GF-D8 (cell line): ENCODE data around the gene DHX15.

Source experiments
- DNase-seq: peaks from one replicate; lab custom pipeline; 2025; lab: John Stamatoyannopoulos, UW

Gene DHX15

GRCh38 chr4:24584211-24584850, at the start of gene DHX15:
Gene DHX15, minus strand, starts transcription at chr4:24584554. Its CDS starts 161 bp downstream, at chr4:24584393.
- peak; percentile 86 for DNase-seq

DNA sequence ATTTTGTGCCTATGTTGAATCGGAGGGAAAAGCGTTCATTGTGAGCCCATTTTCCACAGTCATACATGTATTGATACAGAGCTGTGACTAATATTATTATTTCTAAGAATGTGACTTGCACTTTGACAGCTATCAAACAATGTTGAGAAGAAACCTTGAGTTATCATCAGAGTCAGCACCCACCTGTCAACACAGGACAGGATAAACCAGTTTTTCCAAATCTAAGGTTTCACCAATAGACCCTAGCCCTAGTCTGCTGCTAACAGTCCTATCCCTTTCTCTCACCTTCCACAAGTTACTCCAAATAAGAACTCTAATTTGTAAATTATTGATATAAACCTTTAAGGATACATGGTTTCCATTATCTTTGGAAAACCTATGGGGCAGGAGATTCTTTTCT, 47.7 kb upstream of the DHX15 start:
- DNase-seq: no peak

- DNase-seq: no peak
Observed at GRCh38 chr4:24630937-24631336, 46.6 kb upstream of the DHX15 start.

DNA sequence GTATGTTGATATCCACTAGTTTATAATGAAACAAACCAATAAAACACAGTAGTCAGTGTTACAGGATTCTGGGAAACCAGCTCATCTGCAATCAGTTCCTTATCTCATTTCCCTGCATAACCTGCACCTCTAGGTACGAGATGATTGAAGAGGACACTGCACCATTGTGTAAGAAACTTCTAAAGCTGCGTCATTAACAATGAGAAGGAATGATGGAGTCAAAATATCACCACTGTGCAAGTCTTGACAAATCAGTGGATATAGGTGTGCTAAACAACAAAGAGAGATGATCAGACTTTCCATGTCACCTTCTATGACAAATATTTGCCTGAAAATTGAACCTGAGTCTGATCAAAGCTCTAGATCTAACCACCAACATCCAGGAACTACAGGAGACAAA, 40.7 kb upstream of the DHX15 start:
- DNase-seq: no peak

- no peak for DNase-seq
Observed at GRCh38 chr4:24624381-24624780, 40.0 kb upstream of the DHX15 start.

- DNase-seq: no peak
Observed at GRCh38 chr4:24622146-24622834, 37.9 kb upstream of the DHX15 start.

DNA sequence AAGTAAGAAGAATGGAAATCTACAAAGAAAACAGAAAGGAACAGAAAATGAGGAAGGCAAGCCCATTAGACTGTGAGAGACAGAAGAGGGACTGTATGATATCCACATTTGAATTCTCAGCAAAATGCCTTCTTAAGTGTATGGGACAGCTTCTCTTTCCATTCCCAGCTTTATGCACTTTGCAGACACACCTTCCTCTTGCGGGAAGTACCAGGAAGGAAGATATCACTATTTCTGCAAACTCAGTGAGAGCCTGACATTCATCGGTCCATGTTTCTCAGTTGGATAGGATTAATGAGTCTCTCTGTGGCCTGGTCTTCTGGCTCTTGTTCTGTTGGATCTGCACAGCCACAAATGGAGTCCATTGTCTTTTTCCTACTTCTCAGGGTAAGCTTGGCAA, 31.6 kb upstream of the DHX15 start:
- no peak for DNase-seq

DNA sequence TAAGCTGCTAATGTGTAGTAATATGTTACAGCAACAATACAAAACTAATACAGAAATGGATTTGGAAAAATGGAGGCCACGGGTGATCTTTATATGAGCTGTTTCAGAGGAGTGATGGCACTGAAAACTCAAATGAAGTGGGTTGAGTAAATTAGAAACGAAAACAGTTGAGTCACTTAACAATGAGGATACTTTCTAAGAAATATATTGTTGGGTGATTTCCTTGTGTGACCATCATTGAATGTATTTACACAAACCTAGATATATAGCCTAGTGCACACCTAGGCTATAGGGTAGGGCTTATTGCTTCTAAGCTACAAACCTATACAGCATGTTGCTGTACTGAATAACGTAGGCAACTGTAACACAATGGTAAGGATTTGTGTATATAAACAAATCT, 30.5 kb upstream of the DHX15 start:
- no peak for DNase-seq

DNA sequence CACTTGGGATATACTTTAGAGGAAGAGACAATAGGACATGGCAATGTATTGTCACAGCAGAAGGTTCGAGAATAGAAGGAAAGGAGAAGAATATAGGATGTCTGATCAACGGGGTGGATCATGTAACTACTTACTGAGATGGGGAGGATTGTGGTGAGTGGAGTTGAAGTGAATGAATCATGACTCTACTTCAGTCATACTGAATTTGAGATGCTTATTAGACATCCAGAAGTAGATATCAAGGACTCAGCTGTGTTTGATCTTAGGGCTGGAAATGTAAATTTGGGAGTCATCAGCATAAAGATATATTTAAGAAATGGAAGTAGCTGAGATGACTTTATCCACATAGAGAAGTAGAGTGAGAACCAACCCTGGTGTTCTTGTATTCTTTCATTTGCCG, 29.1 kb upstream of the DHX15 start:
- DNase-seq: no peak

DNA sequence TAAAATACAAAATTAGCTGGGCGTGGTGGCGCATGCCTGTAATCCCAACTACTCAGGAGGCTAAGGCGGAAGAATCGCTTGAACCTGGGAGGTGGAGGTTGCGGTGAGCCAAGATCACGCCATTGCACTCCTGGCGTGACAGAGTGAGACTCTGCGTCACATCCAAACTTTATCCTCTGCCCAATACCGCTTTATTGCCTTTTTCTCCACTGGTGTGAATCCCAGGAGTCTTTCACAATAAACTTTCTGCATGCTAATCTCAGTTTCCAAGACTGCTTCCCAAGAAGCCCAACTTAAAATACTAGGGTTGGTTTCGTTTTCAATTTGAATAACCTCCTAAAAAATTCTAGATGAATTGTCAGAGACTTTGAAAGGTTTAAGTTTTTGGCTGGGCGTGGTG, 27.2 kb upstream of the DHX15 start:
- DNase-seq: no peak

- DNase-seq: no peak
Observed at GRCh38 chr4:24607334-24607733, 23.0 kb upstream of the DHX15 start.

GRCh38 chr4:24605216-24605615, 20.9 kb upstream of the DHX15 start:
- no peak for DNase-seq

- no peak for DNase-seq
Observed at GRCh38 chr4:24604558-24605214, 20.3 kb upstream of the DHX15 start.

- DNase-seq: no peak
Observed at GRCh38 chr4:24603343-24603742, 19.0 kb upstream of the DHX15 start.

DNA sequence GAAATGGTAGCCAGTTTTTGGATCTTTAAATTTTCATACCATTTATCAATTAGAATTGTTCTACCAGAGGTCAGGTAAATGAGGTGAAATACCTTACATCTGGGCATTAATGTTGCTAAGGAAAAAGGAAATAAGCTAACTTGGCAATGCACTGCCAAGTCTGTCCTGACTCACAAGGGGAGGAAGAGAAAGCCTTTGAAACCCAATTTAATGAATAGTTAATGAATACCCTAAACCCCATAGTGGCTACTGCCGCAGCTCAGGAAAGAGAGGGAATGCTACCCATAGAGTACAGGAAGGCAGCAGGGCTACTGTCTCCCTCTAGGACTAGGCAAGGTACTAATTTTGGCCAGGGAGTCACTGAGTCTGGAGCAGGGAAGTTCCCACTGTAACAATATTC, 16.8 kb upstream of the DHX15 start:
- DNase-seq: no peak

DNA sequence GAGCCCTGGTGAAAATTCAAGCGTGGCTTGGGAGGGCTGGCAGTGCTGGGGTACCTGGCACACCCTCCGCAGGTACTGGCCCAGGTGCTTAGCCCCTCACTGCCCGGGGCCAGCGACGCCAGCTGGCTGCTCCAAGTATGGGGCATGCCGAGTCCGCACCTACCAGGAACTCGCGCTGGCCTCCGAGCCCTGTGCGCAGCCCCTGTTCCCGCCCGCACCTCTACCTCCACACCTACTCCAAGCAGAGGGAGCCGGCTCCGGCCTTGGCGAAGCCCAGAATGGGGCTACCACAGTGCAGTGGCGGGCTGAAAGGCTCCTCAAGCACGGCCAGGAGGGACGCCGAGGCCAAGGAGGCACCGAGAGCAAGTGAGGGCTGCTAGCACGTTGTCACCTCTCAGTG, 14.9 kb upstream of the DHX15 start:
- no peak for DNase-seq

GRCh38 chr4:24598025-24598424, 13.7 kb upstream of the DHX15 start:
- DNase-seq: no peak

- DNase-seq: no peak
Observed at GRCh38 chr4:24595659-24596058, 11.3 kb upstream of the DHX15 start.

GRCh38 chr4:24594887-24595286, 10.5 kb upstream of the DHX15 start:
- DNase-seq: no peak

DNA sequence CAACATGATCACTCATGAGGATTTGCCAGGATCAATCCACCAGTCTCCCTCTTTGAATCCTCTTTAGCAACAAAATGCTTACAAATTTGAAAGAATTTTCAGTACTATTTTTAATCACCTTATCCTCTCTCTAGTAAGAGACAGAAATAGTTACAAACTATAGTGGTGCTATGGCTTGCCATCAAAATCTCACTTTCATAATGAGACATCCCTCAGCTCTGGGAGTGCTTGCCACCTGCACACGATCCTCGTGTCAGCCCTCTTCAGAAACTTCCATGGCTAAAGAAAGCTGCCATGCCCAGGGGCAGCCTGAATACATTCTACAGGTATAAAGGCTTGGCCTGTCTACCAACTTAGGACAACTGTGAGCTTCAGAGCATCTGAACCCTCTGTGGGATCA, 5.1 kb upstream of the DHX15 start:
- DNase-seq: no peak

DNA sequence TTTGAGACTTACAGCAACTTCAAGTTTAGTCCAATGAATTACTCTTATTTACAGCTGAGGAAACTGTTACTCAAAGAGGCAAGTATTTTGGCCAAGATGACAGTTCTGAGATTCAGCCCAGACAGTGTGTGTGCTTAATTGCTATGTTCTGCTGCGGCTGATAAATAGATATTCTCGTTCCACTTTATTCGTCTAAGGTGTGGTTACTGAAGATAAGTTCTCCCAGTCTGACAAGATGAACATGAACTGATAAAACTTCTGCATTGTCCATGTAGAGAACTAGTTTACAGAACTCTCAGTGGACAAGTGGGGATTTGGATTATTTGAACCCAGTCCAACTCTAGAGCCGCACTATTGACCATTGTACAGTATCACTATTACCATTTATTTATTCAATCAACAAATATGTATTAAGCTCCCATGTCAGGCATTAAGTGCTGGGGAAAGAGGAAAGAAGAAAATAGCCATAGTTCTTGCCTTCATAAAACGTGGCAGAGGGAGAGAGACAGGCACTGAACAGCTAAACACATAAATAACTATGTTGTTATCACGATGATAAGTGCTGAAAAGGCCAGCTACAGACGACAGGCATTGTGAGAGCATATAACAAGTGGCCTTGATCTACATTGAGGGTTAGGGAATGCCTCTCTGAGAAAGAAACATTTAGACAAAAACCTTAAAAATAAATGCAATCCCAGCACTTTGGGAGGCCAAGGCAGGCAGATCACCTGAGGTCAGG, 4.0 kb upstream of the DHX15 start:
- no peak for DNase-seq

- DNase-seq: peak; percentile 40
Observed at GRCh38 chr4:24583451-24584210, 723 bp downstream of the DHX15 start.
